ENCODE data around the gene SHE. TPM values are rescaled to one million over a fixed set of nuclear protein-coding genes. Genes with fewer than 3 reads are reported as not detected.

Gene SHE
- total and polyA plus RNA-seq, 2 of the 8 experiments (the other 6 are each of a cell fraction or from before 2014, with no cell fraction given) = 0.44 to 0.45 TPM

DNA sequence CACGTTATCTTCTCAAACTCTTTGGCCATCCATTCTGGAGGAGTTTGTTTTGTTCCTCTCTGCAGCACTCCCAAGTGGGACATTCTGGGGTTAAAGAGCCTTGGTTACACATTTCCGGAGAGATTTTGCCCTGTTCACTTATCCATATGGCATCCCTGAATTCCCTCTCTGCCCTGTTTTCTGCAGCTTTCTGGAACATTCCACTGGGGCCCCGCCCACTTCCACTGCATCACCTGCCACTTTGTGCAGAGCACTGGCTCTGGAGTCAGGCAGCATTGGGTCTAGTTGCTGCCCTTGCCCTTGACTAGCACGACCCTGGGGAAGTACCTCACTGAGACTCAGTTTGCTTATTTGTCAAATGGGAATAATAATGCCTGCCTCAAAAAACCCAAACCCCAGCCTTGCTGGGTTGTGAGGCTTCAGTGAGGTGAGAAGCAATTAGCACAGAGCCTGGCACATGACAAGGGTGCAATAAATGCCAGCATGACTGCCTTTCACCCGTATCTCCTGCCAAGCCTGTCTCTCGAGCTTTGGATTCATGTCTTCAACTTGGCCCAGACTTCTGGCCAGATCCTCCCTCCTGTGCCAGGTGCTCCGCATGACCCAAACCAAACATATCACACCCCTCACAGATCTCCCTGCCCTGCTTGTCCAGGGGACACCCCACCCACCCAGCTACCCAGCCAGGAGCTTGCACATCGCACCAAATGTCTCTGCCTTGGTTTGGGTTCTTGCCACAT, 58.8 kb downstream of the SHE start (continued):
- TF ChIP-seq, protein P1, sequence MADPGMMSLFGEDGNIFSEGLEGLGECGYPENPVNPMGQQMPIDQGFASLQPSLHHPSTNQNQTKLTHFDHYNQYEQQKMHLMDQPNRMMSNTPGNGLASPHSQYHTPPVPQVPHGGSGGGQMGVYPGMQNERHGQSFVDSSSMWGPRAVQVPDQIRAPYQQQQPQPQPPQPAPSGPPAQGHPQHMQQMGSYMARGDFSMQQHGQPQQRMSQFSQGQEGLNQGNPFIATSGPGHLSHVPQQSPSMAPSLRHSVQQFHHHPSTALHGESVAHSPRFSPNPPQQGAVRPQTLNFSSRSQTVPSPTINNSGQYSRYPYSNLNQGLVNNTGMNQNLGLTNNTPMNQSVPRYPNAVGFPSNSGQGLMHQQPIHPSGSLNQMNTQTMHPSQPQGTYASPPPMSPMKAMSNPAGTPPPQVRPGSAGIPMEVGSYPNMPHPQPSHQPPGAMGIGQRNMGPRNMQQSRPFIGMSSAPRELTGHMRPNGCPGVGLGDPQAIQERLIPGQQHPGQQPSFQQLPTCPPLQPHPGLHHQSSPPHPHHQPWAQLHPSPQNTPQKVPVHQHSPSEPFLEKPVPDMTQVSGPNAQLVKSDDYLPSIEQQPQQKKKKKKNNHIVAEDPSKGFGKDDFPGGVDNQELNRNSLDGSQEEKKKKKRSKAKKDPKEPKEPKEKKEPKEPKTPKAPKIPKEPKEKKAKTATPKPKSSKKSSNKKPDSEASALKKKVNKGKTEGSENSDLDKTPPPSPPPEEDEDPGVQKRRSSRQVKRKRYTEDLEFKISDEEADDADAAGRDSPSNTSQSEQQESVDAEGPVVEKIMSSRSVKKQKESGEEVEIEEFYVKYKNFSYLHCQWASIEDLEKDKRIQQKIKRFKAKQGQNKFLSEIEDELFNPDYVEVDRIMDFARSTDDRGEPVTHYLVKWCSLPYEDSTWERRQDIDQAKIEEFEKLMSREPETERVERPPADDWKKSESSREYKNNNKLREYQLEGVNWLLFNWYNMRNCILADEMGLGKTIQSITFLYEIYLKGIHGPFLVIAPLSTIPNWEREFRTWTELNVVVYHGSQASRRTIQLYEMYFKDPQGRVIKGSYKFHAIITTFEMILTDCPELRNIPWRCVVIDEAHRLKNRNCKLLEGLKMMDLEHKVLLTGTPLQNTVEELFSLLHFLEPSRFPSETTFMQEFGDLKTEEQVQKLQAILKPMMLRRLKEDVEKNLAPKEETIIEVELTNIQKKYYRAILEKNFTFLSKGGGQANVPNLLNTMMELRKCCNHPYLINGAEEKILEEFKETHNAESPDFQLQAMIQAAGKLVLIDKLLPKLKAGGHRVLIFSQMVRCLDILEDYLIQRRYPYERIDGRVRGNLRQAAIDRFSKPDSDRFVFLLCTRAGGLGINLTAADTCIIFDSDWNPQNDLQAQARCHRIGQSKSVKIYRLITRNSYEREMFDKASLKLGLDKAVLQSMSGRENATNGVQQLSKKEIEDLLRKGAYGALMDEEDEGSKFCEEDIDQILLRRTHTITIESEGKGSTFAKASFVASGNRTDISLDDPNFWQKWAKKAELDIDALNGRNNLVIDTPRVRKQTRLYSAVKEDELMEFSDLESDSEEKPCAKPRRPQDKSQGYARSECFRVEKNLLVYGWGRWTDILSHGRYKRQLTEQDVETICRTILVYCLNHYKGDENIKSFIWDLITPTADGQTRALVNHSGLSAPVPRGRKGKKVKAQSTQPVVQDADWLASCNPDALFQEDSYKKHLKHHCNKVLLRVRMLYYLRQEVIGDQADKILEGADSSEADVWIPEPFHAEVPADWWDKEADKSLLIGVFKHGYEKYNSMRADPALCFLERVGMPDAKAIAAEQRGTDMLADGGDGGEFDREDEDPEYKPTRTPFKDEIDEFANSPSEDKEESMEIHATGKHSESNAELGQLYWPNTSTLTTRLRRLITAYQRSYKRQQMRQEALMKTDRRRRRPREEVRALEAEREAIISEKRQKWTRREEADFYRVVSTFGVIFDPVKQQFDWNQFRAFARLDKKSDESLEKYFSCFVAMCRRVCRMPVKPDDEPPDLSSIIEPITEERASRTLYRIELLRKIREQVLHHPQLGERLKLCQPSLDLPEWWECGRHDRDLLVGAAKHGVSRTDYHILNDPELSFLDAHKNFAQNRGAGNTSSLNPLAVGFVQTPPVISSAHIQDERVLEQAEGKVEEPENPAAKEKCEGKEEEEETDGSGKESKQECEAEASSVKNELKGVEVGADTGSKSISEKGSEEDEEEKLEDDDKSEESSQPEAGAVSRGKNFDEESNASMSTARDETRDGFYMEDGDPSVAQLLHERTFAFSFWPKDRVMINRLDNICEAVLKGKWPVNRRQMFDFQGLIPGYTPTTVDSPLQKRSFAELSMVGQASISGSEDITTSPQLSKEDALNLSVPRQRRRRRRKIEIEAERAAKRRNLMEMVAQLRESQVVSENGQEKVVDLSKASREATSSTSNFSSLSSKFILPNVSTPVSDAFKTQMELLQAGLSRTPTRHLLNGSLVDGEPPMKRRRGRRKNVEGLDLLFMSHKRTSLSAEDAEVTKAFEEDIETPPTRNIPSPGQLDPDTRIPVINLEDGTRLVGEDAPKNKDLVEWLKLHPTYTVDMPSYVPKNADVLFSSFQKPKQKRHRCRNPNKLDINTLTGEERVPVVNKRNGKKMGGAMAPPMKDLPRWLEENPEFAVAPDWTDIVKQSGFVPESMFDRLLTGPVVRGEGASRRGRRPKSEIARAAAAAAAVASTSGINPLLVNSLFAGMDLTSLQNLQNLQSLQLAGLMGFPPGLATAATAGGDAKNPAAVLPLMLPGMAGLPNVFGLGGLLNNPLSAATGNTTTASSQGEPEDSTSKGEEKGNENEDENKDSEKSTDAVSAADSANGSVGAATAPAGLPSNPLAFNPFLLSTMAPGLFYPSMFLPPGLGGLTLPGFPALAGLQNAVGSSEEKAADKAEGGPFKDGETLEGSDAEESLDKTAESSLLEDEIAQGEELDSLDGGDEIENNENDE (IDR thresholded peaks at IDR 0.05; ENCODE audit: insufficient replicate concordance, low read length) = no peak
- TF ChIP-seq NRF1 (IDR thresholded peaks at IDR 0.05; ENCODE audit: low read depth, low read length) (no peak), EP300 (IDR thresholded peaks at IDR 0.05; ENCODE audit: borderline replicate concordance in 1 of 2, low read depth in 2 of 2, low read length in 2 of 2) (no peak), FOSL1 (IDR thresholded peaks at IDR 0.05; ENCODE audit: insufficient read depth, low read depth, low read length) (no peak), EZH2 (IDR thresholded peaks at IDR 0.05; ENCODE audit: low read depth, low read length, severe bottlenecking) (no peak), CHD1 (IDR thresholded peaks at IDR 0.05; ENCODE audit: low read depth, low read length) (no peak), GTF2F1 (IDR thresholded peaks at IDR 0.05; ENCODE audit: borderline replicate concordance, low read depth, low read length) (no peak), RXRA (IDR thresholded peaks at IDR 0.05; ENCODE audit: insufficient read depth, low read depth, low read length) (no peak), POLR2A (IDR thresholded peaks at IDR 0.05; ENCODE audit: control extremely low read depth in 1 of 2, low read depth in 2 of 2, low read length in 2 of 2) (no peak), YY1 (IDR thresholded peaks at IDR 0.05; ENCODE audit: low read depth, low read length) (no peak)

Measured in H1 (cell line).